Ascending aorta (tissue), 2 donors: Measurements from ENCODE around the gene RBM44. TPM values are rescaled to one million over a fixed set of nuclear protein-coding genes. Genes with fewer than 3 reads are reported as not detected.

ENCODE experiments used
- DNase-seq, 2 donors: peaks; one replicate each; pipeline ENCODE4 v3.0.0-alpha.2; 2019; ENCODE audit warnings: low spot score in 2 of 2
- H3K27ac ChIP-seq, 2 donors: fragments of 200-600 bp; sonication (generic); one replicate each; pipeline ENCODE4 v1.5.1; 2016 to 2017; ENCODE audit warnings: mild to moderate bottlenecking in 1 of 2
- H3K27me3 ChIP-seq: fragments of 200-600 bp; sonication (generic); one replicate; pipeline ENCODE4 v1.5.1; 2017
- H3K36me3 ChIP-seq, 2 donors: fragments of 200-600 bp; sonication (generic); one replicate each; pipeline ENCODE4 v1.5.1; 2016
- H3K4me1 ChIP-seq, 2 donors: fragments of 200-600 bp; sonication (generic); one replicate each; pipeline ENCODE4 v1.5.1; 2016 to 2017; ENCODE audit warnings: mild to moderate bottlenecking in 1 of 2
- H3K4me3 ChIP-seq, 2 donors: fragments of 200-600 bp; sonication (generic); one replicate each; pipeline ENCODE4 v1.5.1; 2016 to 2017; ENCODE audit warnings: mild to moderate bottlenecking in 1 of 2
- H3K9me3 ChIP-seq, 2 donors: fragments of 200-600 bp; sonication (generic); one replicate each; pipeline ENCODE4 v1.5.1; 2016
- intact Hi-C: fragments of 100-400 bp; cut with DNase I; formaldehyde crosslinking; loops from one replicate; pipeline ENCODE4 v1.15.1; 2023
- total RNA-seq: library from RNA; depleted of rRNA; stranded (reverse); fragments of >200 nt; gene quantifications from one replicate; pipeline ENCODE4 v1.1.0, GENCODE V29; 2016
- TF ChIP-seq, protein P1 (sequence below), 3 experiments: fragments of 200-600 bp in 2 of 3; fragments of 450-650 bp in 1 of 3; sonication (generic) in 2 of 3; IDR thresholded peaks; one replicate each; pipeline ENCODE4 v1.5.1; 2016 to 2019; ENCODE audit warnings: antibody characterized with exemption in 3 of 3, mild to moderate bottlenecking in 1 of 3, moderate library complexity in 1 of 3

The RBM44 gene
- total RNA-seq, 1 donor from 2014 or later, result 8.5 TPM

DNA sequence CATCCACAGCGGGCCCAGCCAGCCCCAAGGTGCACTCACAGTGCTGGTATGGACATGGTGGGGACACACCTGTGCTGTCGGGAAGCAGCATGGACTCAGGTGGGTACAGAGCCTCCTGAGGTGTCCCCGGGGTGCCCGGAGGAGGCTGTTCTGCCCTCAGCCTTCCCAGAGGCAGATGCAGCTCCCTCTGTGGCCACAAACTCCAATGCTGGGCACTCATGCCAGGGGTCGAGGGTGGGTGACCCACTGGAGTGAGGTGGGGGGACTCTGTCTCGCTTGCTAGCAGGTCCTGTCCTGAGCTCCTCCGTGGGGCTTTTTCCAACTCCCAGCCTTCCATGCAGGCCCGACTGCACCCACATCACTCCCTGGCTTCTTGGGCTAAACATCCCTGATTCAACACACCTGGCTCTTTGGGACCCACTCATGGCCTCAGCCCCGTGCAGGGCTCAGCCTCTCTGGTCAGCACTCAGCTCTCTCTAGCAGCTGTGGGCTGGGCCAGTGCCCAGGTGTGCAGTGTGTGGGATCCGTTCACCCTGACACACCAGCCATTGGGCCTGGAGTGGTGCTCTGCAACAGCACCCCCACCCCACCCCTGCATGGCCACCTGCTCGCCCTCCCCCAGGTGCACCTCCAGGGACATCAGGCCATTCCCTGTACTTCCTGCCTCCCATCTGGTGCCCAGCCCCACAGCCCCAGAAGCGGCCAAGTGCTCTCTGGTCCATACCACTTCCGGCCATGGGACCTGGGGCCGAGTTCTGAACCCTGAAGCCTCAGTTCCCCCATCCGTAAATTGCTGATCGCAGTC, 76.9 kb downstream of the RBM44 start:
- intact Hi-C loops, result no loop called here

GRCh38 chr2:237876061-237876526, 77.5 kb downstream of the RBM44 start:
- H3K36me3 ChIP-seq, result peaks cover 15 to 38% of the 10 kb centered on the region in 2 donors
- intact Hi-C loops, result no loop called here
- TF ChIP-seq, protein P1, sequence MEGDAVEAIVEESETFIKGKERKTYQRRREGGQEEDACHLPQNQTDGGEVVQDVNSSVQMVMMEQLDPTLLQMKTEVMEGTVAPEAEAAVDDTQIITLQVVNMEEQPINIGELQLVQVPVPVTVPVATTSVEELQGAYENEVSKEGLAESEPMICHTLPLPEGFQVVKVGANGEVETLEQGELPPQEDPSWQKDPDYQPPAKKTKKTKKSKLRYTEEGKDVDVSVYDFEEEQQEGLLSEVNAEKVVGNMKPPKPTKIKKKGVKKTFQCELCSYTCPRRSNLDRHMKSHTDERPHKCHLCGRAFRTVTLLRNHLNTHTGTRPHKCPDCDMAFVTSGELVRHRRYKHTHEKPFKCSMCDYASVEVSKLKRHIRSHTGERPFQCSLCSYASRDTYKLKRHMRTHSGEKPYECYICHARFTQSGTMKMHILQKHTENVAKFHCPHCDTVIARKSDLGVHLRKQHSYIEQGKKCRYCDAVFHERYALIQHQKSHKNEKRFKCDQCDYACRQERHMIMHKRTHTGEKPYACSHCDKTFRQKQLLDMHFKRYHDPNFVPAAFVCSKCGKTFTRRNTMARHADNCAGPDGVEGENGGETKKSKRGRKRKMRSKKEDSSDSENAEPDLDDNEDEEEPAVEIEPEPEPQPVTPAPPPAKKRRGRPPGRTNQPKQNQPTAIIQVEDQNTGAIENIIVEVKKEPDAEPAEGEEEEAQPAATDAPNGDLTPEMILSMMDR (IDR thresholded peaks at IDR 0.05), result no peak
- H3K4me1 ChIP-seq, result peaks cover 31 to 55% of the 10 kb centered on the region in 2 donors
- H3K27me3 ChIP-seq, result no peaks in the 10 kb centered on the region
- no peak overlapping the region for H3K4me3 ChIP-seq
- H3K27ac ChIP-seq, result peak overlapping the region; percentile 75 to 98
- H3K9me3 ChIP-seq, result no peaks in the 10 kb centered on the region
- DNase-seq, result peak in 1 of 2 donors; percentile 57

More for the DNA sequence above, 76.9 kb downstream of the RBM44 start:
- peak overlapping the region; percentile 75 to 98 for H3K27ac ChIP-seq
- TF ChIP-seq, protein P1 (IDR thresholded peaks at IDR 0.05), result no peak
- DNase-seq, result peak in 1 of 2 donors; percentile 61
- H3K36me3 ChIP-seq, result peaks cover 15 to 32% of the 10 kb centered on the region in 2 donors
- peaks cover 31 to 60% of the 10 kb centered on the region in 2 donors for H3K4me1 ChIP-seq
- H3K27me3 ChIP-seq, result no peaks in the 10 kb centered on the region
- no peak overlapping the region for H3K4me3 ChIP-seq
- H3K9me3 ChIP-seq, result no peaks in the 10 kb centered on the region

DNA sequence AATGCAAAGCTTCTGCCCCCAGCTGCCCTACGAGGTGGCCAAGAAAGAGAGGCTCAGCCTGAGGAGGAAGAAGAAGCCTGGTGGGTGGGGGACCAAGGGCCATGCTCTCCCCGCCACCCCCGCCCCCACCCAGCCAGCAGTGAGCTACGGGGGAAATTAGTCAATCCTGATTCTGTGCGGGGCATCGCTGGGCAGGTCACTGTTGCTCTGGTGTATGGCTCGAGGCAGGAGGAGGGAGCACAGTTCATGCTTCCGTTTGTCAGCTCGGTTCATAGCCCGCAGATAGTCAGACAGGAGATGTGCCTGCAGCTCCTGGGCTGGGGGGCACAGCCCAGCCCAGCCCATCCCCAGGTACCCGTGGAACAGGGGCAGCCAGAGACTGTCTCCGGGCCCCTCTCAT, 78.0 kb downstream of the RBM44 start:
- H3K27me3 ChIP-seq, result no peaks in the 10 kb centered on the region
- intact Hi-C loops, result no loop called here
- H3K36me3 ChIP-seq, result peaks cover 15 to 42% of the 10 kb centered on the region in 2 donors
- H3K9me3 ChIP-seq, result no peaks in the 10 kb centered on the region
- H3K27ac ChIP-seq, result peak overlapping the region; percentile 75 to 98
- TF ChIP-seq, protein P1 (IDR thresholded peaks at IDR 0.05), result no peak
- peaks cover 31 to 51% of the 10 kb centered on the region in 2 donors for H3K4me1 ChIP-seq
- H3K4me3 ChIP-seq, result no peak overlapping the region
- DNase-seq, result no peak

DNA sequence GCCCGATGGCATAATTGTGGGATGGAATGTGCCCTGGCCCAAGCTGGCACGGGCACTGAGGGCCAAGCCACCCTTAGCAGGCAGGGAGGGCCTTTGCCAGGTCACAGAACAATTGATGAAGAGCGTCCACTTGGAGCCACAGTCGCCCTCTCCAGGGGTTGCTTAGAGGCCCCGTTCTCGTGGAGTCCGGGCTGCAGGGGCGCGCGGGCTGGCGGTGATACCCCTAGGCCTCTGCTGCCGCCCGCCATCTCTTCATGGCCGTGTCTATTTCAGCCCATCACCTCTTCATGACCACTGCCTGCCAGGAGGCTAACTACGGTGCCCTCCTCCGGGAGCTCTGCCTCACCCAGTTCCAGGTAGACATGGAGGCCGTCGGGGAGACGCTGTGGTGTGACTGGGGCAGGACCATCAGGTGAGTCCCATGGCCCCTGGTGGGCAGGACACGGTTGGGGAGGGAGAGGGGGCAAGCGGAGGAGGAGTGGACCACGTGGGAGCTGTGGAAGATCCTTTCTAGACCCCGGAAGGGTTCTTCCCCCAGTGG, 78.4 kb downstream of the RBM44 start:
- Histone ChIP-seq H3K4me3 (no peak overlapping the region), H3K27me3 (no peaks in the 10 kb centered on the region), H3K36me3 (peaks cover 16 to 47% of the 10 kb centered on the region in 2 donors), H3K9me3 (no peaks in the 10 kb centered on the region), H3K27ac (peak overlapping the region; percentile 75 to 98), H3K4me1 (peaks cover 31 to 49% of the 10 kb centered on the region in 2 donors)
- intact Hi-C loops, result no loop called here
- peak in 1 of 2 donors; percentile 53 for DNase-seq
- TF ChIP-seq, protein P1 (IDR thresholded peaks at IDR 0.05), result no peak

DNA sequence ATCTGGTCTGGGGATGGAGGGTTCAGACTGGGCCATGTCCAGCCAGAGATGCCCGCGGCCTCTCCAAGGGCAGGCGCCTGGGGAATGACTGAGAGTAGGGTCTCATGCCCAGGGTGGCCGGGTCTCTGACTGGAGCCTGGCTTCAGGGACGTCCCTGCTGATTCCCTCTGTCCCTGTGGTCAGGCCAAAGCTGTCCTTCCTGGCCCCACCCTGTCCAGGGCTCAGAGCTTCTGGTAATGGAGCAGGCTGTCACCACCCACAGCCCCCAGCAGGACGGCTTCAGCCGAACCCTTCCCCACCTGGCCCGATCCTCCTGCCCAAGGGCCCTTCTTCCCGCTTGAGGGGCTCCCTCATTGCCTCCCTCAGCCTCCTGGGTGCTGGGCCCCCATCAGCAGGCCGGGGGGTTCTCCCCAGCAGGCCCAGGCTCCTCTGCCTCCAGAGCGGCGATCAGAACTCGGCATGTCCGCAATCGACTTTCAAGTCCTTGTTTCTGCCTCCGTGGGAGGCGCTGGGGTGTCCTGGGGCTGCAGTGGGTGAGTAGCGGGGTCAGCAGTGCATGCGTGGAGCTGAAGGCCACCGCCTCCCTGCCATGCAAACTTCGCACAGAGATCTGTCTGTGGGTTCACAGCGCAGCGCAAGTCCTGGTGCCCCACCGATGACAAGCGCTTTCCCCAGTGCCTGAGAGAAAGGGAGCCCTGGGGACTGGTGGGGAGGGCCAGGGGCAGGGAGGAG, 79.2 kb downstream of the RBM44 start:
- no peaks in the 10 kb centered on the region for H3K27me3 ChIP-seq
- H3K27ac ChIP-seq, result peak overlapping the region; percentile 75 to 98
- no peak overlapping the region for H3K4me3 ChIP-seq
- H3K4me1 ChIP-seq, result peaks cover 28 to 42% of the 10 kb centered on the region in 2 donors
- DNase-seq, result peak in 1 of 2 donors; percentile 61
- H3K9me3 ChIP-seq, result no peaks in the 10 kb centered on the region
- peaks cover 24 to 55% of the 10 kb centered on the region in 2 donors for H3K36me3 ChIP-seq
- TF ChIP-seq, protein P1 (IDR thresholded peaks at IDR 0.05), result no peak
- intact Hi-C loops, result no loop called here
